ENCODE measurements around the gene BSPRY.
"Not testable (repeated sequence)": the region's sequence is repeated elsewhere in the genome, so short reads cannot be mapped to it uniquely, and the experiment has no call there.

BSPRY gene

DNA sequence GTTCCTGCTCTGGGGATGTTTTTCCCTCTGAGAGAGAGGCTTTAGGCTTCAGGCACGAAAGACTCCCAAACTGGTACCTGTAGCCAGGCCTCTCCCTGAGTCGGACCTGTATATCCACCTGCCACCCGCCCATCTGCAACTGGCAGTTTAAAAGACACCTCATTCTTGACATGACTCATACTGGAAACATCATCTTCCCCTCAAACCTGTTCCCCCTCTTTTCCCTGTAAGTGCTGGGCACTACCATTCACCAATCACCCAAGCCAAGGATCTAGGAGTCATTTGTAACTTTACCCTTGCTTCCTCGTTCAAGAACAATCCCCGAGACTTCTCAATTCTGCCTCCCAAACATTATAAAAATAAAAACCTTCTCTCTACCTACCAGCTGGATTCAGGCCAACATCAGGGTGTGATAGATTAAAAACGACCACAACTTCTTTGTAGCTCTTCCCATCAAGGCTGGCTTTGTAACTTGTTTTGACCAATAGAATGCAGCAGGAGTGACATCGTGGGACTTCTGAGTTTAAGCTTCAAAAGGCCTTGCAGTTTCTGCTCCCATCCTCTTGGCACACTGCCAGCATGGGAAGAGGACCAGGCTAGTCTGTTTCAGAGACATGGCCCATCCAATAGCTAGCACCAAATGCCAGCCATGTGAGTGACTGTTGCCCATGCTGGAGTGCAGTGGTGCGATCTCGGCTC lies 7.5 kb upstream of the BSPRY start:
- no peak for DNase-seq (ENCODE audit: low read depth in 1 of 2, low spot score in 1 of 2)

DNA sequence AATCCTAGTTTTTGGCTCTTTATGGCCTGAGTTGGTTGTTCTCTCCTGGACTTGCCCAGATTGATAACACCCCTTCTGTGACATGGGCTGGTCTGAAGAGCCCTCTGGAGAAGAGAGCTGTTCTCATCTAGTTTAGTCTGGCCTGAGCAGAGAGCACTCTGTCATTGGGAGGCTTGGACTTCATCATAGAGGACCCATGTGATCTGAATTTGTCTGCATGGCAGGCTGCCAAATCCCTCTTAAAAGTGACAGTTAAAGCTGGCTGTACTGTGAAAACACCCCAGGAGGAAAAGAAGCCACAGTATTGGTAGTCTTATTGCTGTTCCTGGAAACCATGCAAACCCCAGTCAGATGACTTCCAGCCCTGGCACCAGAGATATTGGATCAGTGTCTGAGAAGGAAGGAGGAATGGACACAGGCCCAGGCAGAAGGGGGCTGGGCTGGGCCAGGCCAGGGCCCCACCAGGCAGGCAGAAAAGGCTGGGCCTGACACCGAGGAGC lies 5.6 kb upstream of the BSPRY start:
- no peak for DNase-seq (ENCODE audit: low read depth in 1 of 2, low spot score in 1 of 2)

DNA sequence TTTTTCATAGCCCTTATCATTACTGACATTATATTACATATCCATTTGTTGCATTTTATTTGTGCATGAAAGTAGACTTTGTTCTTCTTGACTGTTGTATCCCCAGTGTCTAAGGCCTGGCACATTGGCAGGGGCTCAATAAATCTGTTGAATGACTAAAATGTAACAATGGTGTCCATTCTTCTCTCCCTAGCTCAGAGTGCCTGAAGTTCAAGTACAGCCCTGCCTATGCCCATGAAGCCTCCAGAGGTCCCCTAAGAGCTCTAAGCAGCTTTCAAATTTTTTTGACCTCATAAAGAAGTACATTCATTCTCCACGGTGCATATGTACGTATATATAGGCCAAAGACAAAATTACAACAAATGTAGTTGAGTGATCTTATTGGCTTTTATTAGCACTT lies 4.2 kb upstream of the BSPRY start:
- DNase-seq (ENCODE audit: low read depth in 1 of 2, low spot score in 1 of 2): no peak

DNA sequence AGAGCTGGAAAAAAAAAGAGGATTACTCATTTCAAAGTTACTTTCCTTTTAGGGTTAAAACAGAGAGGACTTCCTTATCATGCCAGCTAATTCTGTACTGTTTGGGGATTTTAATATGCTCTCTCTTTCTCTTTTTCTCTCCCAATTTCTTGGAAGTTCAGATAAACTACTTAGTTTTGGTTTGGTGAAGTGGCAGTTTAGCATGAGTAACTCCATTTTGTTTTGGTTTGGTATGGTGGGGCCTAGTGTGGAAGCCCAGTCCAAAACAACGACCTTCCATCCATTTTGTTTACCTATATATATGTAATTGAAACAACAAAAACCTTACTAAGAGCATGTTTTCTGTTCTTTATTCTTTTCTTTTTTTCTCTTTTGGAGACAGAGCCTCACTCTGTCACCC lies 3.7 kb upstream of the BSPRY start:
- no peak for DNase-seq (ENCODE audit: low read depth in 1 of 2, low spot score in 1 of 2)

DNA sequence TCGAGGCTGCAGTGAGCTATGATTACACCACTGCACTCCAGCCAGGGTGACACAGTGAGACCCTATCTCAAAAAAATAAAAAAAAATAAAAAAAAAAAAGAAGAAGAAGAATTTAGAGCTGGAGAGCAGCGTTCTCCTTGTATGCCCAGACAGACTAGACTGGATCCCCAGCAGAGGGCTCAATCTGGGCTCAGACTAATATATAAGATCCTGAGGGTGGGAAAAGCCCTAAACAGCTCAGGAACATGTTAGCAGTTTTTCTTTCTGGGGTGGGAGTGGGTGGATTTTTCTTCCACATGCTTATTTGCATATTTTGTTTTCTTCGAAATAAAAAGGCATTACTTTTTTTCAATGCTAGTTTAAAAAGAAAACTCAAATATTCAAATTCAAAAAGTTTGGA lies 904 bp upstream of the BSPRY start:
- DNase-seq (ENCODE audit: low read depth in 1 of 2, low spot score in 1 of 2): no peak

DNA sequence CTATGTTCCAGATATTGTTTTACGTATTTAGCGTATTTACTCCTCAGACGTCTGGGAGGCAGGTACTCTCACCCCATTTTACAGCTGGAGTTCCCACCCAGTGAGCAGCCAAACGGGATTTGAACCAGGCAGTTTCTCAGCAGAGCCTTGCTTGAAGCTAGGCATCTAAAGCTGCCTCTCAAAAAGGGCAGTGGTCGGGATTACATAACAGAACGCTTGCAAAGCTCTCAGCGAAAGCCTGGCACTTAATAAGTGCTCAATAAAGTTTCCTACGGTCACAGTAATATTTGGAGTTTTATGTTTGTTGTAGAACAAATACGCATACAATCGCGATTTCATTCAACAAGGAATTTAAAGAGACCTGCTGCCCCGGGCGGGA lies 286 bp upstream of the BSPRY start:
- DNase-seq (ENCODE audit: low read depth in 1 of 2, low spot score in 1 of 2): no peak

DNA sequence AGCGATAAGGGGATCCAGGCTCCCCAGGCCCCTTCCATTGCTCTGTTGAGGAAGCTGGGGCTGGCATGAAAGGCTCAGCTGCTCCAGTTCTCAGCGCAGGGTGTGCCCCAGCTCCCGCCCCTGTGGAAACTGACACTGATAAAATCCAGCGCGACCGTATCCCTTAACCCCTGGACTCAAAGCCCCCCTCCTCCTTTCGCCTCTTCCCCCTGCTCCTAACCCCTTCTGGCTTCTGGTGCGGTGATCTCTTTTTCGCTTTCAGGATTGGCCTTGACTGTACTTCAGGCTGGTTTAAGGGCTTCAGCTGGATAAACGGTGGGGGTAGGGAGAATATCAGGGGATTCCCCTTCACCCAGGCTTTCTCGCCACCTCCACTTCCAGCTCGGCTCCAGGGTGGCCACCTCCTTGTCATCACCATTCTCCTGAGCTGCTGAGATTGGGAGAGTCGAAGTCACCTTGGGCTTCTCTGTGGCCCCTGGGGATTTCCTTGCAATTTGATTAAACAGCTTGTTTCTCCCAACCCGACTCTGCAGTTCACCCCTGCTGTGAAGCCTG lies 843 bp downstream of the BSPRY start:
- DNase-seq (ENCODE audit: low read depth in 1 of 2, low spot score in 1 of 2): no peak

DNA sequence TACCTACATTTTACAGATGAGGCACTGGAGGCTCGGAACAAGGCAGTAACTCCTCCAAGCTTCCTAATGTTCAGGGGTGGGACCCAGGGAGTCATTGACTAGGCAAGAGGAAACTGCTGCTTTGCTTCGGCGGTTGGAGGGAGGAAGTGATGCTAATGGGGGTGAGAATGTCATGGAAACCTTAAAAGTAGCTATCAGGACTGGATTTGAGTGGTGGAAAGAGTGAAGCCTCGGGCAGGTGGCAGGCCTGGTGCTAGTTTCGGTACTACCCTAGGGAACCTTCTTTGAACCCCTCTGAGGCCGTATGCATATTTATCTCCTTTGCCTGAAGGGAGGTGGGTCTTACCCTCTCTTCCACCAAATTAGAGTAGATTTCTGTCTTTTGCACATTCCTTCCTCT lies 1.6 kb downstream of the BSPRY start:
- DNase-seq (ENCODE audit: low read depth in 1 of 2, low spot score in 1 of 2): no peak

DNA sequence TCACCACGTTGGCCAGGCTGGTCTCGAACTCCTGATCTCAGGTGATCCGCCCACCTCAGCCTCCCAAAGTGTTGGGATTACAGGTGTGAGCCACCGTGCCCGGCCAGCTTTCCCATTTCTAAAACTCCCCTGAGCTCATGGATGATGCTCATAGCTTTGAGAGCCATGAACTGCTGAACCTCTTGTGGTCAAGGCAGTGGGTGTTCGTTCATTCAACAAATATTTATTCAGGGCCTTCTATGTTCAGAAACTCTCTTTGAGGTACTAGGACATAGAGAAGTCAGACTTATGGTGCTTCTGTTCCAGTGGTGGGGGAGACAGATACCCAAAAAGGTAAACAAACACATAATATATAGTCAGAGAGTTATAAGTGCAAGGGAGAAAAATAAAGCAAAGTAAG lies 2.7 kb downstream of the BSPRY start:
- DNase-seq (ENCODE audit: low read depth in 1 of 2, low spot score in 1 of 2): no peak

DNA sequence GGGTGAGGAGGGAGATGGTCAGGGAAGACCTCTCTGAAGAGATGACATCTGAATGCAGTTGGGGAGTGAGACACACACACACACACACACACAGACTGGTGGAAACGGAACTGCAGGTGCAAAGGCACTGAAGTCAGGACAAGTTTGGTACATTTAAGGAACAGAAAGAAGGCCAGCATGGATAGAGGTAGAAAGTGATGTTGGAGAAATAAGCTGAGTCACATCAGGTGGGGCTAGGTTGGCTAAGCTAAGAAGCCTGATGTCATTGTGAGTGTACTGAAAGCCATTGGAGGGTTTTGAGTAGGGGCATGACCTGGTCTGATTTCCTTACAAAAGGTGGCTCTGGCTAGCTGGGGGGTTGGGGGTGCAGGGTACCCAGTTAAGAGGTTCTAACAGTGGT lies 3.1 kb downstream of the BSPRY start:
- DNase-seq (ENCODE audit: low read depth in 1 of 2, low spot score in 1 of 2): no peak

DNA sequence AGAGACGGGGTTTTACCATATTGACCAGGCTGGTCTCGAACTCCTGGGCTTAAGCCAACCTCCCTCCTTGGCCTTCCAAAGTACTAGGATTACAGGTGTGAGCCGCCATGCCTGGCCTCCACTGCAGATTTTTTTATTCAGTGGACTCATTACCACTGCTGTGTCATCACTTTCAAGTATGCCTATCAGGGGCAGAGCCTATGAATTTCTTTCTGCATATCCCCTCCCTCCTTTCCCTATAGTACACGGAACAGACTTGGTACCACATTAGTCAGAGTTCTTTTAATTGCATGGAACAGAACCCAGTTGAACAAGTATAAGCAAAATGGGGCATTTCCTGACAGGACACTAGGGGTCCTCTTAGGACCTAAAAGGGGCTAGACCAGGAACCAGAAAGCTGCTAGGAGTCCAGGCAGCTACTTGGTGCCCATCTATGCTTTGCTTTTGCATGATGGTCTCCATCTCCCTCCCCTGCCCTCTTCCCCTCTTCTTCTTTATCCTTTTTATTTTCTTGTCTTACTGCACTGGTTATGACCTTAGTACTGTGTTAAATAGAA lies 5.8 kb downstream of the BSPRY start:
- no peak for DNase-seq (ENCODE audit: low read depth in 1 of 2, low spot score in 1 of 2)

DNA sequence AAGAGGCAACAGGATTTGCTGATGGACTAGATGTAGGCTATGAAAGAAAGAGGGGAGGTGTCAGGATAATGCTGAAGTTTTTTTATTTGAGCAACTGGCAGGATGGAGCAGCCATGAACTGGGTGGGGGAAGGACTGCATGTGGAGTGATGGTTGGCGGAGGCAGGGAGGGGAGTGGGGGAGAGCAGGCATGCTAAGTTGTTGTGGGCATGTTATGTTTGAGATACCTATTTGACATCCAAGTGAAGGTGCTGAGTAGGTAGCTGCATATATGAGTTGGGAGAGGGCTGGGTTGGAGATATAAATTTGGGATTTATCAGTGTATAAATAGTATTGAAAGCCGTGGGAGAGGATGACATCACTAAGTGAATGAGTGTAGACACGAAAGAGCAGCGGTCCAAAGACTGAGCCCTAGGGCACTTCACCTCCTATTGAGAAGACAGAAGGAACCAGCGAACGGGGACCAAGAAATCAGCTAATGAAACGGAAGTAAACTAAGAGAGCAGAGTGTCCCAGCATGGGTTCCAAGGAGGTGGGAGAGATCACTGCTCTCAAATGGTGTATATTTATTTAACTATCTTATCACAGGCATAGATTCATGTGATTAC lies 7.4 kb downstream of the BSPRY start:
- no peak for DNase-seq (ENCODE audit: low read depth in 1 of 2, low spot score in 1 of 2)

DNA sequence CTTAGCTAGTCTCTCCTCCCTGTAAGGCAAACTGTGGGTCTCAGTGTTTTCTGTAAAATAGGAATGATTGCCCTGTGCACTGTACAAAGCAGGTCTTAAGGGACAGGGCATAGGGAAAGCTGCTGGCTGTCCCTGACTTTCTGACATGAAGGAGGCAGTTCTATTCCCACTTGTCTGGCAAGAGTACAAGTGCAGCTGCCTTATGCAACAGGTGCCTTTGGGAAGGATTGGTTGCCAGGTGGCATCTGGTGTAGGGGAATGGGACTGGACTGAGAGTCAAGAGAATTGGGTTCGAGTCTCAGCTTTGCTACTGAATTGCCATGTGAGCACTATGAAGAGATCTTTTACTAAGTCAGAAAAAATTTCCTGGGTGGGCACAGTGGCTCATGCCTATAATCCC lies 10.0 kb downstream of the BSPRY start:
- DNase-seq (ENCODE audit: low read depth in 1 of 2, low spot score in 1 of 2): no peak

DNA sequence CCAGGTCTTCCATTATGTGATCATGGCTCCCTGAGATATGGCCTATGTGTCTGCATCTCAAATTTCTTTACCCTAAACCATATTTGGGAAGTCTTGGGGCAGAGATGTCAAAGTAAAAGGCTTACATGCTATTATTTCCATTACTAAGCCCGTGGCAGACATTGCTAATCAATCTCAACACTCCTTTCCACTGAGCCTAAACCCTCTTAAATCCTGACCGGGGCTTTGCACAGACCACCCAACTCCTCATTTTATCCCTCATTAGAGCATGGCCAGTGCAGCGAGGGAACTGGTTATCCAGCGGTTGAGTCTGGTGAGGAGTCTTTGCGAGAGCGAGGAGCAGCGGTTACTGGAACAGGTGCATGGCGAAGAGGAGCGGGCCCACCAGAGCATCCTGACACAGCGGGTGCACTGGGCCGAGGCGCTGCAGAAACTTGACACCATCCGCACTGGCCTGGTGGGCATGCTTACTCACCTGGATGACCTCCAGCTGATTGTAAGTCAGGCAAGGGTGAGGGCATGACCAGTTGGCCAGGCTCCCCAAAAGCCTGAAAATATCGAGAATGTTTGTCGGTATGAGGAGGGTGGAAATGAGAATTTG lies 11.0 kb downstream of the BSPRY start:
- no peak for DNase-seq (ENCODE audit: low read depth in 1 of 2, low spot score in 1 of 2)

DNA sequence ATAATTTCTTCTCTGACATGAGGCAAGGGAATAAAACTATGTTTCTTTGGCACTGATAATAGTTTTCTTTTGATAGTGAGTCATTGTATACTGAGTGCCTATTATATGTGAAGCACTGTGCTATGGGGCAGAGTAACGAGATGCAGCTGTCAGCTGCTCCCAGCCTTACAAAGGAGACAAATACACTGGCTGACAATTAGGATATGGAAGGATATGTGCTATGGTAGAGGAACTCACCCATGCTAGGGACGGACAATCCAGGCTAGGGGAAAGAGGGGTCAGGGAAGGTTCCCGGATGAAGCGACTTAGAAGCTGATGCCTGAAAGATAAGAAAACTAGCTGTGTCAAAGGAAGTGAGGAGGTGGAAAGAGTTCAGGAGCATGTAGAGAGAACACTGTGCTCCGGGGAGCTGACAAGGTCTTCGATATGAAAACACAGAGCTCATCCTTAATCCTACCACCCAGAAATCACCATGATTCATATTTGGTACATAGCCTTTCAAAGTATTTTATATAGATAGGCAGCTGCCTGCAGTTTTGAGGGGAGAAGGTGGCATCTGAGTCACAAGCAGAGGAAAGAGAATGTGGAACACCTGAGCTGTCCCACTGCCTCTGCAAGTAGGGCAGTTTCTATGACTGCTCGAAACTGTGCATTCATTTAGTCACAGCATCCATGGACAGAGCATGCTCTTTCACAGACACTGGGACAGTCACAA lies 12.1 kb downstream of the BSPRY start:
- DNase-seq (ENCODE audit: low read depth in 1 of 2, low spot score in 1 of 2): no peak

DNA sequence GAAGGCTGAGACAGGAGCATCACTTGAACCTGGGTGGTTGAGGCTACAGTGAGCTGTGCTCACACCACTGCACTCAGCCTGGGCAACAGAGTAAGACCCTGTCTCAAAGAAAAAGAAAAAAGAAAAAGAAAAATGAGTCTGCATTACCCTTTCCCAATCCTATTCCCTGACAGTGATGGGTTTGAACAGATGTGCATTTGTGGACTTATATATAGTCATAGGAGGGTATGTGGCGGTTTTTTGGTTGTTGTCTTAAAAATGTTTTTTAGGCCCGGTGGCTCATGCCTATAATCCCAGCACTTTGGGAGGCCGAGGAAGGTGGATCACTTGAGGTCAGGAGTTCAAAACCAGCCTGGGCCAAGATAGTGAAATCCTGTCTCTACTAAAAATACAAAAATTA lies 14.0 kb downstream of the BSPRY start:
- DNase-seq (ENCODE audit: low read depth in 1 of 2, low spot score in 1 of 2): no peak

DNA sequence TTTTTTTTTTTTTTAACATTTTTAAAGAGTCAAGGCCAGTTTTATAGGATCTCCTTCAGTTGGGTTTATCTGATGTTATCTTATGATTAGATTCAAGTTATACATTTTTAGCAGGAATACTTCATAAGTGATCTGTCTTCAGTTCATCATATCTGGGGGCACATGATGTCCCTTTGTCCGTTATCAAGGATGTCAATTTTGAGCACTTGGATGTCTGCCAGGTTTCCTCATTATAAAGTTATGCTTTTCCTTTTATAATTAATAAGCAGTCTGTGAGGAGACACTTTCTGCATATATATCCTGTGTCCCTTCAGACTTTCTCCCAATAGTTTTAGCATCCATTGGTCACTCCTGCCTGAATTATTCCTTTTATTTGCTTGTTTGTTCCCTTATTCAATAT lies 15.6 kb downstream of the BSPRY start:
- DNase-seq (ENCODE audit: low read depth in 1 of 2, low spot score in 1 of 2): no peak

DNA sequence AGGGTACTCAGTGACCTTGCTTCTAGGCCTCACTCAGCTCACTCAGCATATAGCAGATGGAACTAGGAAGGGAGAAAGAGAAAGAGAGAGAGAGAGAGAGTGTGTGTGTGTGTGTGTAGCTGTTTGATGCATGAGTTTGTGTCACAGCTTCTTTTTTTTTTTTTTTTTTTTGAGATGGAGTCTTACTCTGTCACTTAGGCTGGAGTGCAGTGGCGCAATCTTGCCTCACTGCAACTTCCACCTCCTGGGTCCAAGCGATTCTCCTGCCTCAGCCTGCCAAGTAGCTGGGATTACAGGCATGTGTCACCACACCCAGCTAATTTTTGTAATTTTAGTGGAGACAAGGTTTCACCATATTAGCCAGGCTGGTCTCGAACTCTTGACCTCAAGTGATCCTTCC lies 16.3 kb downstream of the BSPRY start:
- not testable (repeated sequence) for DNase-seq (ENCODE audit: low read depth in 1 of 2, low spot score in 1 of 2)

DNA sequence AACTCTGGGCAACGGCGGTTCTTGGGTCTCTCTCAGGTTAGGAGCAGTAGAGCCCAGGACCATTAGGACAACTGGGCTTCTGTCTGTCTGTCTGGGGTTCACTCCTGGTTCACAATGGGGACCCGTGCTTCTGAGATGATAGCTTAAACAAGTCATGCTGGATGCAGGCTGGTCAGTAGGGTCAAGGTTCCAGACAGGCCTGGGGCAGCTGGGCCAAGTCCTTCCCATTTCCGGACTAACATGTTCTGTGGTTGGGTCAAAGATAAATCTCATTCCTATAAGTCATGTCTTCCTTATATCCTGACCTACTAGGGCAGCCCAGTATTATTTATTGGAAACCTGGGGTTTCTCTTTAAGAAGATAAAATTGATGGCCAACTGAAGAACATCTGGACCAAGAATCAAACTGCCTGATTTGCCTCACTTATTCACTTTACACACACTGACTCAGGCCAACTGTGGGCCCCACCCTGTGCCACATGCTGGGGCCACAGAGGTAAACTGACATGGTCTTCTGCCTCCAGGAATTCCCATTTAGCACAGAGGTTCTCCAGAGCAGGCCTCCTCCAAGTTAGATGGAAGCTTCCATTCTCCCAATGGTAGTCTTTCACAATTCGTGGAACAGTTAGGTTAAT lies 19.1 kb downstream of the BSPRY start:
- no peak for DNase-seq (ENCODE audit: low read depth in 1 of 2, low spot score in 1 of 2)

DNA sequence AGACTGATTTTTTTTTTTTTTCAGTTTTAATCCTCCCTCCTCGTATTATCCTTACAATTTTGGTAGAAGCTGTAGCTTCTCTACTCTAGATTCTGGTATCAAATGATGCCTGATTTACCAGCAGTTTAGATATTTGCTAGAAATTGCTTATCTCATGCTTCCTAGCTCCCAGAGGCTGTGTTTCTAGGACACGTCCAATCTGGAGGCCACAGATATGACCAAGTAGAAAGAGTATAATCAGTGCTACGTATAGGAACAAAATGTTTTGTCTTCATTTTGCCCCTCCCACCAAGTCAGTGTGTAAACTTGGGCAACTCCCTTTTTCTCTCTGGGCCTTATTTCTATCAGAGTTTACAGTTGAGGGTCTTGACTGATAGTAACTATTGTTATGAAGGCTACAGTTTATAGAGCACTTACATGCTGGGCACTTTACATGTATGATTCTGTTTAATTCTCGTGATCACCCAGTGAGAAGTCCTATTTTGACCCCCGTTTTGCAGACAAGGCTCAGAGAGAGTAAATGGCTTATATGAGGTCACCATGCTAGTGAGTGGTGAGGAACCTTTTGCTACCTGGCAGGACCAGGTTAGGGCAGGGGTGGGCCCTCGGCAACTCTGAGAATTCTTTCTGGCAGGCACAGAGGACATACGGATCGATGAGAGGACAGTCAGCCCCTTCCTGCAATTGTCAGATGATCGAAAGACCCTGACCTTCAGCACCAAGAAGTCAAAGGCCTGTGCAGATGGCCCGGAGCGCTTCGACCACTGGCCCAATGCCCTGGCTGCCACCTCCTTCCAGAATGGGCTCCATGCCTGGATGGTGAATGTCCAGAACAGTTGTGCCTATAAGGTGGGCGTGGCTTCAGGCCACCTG lies 19.9 kb downstream of the BSPRY start:
- DNase-seq (ENCODE audit: low read depth in 1 of 2, low spot score in 1 of 2): no peak

Data from activated T-helper 1 cell treated with anti-CD3 and anti-CD28 coated beads, Interleukin-2, amount 50 U/mL, for 16 hours (primary cell).